GM18519 (cell line): Measurements from ENCODE around the gene ZFPM1.
"Not testable (repeated sequence)": the region's sequence is repeated elsewhere in the genome, so short reads cannot be mapped to it uniquely, and the experiment has no call there.

Source experiments
- ATAC-seq: cut with Tn5 transposase; IDR thresholded peaks from one replicate; pipeline ENCODE4 v1.9.1; 2021; ENCODE audit warnings: mild to moderate bottlenecking, moderate library complexity; ENCODE audit not compliant: unreplicated experiment, low FRiP score

ZFPM1 gene

DNA sequence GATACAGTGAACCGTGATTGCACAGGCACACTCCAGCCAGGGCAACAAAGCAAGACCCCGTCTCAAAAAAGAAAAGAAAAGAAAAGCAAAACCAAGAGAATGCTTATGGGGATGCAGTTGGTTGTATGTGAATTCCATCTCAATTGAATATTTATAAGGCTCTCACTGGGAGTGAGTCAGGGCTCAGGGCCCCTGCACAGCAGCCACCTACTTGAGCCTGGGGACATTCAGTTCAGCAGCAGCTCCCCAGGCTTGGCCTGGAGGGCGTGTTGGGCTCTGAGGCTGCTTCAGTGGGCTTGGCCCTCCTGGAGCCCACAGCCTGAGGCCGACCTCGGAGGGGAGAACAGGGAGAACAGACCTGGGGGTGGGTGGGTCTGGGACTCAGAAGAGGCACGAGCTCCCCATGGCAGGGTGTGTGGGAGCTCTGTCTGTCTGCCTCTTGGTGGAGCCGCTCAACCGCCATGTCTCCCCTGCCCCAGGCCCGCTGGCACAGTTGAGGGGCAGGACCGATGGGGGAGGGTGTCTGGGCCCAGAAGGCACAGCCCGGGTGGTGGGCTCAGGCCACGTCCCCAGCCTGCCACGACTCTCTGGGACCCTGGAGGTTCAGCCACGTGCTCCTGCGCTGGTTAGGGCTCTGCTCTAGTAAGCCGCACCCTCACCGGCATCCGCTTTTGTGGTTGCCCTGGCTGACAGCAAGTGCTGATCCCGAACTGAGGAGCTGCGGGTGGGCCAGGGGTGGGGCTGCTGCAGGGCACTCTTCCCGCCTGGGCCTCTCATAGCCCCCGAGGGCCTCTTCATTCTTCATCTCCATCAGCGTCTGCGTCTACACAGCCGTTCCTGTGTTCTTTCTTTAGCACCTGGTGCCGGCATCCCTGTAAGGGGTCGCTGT lies 24.8 kb downstream of the ZFPM1 start:
- no peak for ATAC-seq

DNA sequence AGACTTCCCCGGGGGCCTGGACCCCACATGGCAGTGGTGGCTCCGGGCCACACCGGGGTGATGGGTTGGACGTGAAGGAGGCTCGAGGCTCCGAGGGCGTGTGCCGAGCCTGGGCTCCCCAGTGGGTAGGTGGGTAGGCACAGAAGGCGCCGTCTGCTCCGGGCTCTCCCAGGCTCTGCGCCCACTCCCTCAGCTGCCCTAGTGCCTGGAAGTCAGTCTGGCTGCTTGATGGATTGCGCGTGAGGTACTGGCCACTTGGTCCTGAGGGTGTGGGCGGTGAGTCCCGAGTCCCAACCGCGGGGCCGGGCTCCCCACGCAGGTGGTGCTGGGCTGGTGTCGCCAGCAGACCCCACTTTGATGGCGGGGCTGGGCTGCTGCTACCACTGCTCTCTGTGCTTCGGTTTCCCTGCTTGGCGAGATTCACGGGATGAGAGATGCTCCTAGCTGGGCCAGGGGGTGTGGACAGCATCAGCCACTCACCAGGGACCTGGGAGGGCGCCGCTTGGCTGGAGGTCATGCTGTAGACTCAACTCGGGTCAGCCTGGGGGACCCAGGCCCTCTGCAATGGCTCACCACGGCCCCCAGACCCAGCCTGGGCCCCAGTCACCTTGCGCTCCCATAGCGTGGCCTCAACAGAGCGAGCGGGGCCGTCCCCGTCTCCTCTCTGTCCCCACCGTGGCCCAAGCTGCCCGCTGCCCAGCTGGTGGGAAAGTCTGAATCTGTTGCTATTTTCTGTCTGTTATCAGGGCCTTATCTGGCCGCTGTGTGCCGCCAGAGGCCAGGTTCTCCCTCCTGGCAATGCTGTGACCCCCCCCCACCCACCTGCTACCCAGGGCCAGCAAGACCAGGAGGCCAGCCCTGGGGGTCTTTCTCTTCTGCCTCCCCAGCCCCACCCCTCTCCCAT lies 26.1 kb downstream of the ZFPM1 start:
- no peak for ATAC-seq

GRCh38 chr16:88479793-88480760 lies 27.0 kb downstream of the ZFPM1 start:
- no peak for ATAC-seq

DNA sequence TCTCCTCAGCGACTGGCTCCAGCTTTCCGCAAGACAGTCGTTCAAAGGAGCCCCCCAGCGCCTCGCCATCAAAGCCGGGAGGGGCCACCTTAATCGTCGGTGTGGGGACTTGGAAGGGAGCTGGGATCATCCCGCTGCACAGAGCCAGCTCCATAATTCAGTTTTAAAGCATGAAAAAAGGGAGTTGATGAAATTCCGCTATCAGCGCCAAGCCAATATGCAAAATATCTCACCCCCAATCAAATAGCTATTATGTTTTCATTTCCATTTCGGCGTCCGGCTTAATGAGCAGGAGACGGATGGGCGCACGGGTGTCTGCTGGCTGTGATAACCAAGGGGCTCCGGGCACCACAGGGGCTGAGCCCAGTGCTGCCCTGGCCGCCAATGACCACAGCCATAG lies 27.7 kb downstream of the ZFPM1 start:
- ATAC-seq, result no peak

DNA sequence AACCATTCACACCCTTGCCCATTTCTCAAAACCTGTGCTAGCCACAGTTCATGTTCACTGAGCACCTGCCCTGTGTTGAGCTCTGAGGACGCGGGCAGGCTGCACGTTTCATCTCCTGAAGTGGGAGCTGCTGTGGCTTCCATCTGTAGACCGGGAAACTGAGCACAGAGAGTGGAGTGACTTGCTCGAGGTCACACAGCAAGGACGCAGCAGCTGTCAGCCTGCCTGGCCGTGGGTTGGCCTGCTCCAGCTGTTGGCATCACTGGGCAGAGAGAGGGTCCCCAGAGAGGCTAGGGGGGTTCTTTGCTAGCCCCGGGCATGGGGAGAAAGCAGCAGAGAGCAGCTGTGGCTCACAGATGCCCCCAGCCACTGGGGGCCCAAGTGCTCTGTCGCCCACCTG lies 28.8 kb downstream of the ZFPM1 start:
- no peak for ATAC-seq

- ATAC-seq, result no peak
These were observed 29.7 kb downstream of the ZFPM1 start for GRCh38 chr16:88482630-88483391.

GRCh38 chr16:88483392-88483641 lies 30.2 kb downstream of the ZFPM1 start:
- no peak for ATAC-seq

GRCh38 chr16:88484505-88485365 lies 31.7 kb downstream of the ZFPM1 start:
- ATAC-seq, result no peak

GRCh38 chr16:88485366-88485741 lies 32.3 kb downstream of the ZFPM1 start:
- not testable (repeated sequence) for ATAC-seq

- no peak for ATAC-seq
These were observed 33.5 kb downstream of the ZFPM1 start for GRCh38 chr16:88486398-88487123.

- ATAC-seq, result no peak
These were observed 34.0 kb downstream of the ZFPM1 start for GRCh38 chr16:88487124-88487432.

DNA sequence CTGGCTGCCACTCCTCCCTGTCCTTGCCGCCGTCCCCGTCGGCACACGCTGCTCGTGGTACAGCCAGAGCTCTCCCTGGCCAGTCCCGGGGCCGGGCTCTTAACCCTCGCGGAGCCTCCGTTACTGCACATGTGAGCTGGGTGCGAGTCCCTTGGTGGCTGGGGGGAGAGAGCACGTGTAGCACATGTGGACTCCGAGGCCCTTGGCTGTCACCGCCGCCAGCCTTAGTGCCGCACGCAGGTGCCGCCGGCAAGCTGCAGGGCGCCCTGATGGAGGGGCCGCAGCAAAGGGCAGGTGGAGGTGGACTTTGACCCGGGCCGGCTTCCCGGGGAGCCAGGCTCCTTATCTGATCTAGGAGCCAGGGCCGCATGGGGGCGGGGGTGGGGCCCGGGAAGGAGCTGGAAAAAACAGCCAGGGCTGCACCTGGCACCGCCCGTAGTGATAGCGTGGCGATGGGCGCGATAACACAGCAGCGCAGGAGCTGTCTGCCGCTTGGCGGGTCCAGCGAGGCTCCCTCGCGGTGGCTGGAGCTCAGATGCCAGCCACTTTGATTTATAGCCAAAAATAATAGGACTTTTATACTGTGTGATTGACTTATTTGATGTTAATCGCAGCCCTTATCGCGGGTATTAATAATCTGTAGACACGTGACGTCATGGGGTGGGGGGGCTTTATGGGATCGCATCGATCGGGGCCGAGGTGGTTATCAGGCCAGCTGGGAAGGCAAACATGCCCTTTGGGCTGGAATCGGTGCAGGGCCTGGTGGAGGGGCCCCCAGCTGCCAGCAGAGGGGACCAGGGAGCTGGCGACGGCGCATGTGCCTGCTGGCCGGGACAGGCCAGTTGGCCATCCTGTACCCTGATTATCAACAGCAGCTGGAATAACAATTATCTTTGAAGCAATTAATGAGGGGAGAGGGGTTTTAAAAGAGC lies 35.1 kb downstream of the ZFPM1 start:
- no peak for ATAC-seq

DNA sequence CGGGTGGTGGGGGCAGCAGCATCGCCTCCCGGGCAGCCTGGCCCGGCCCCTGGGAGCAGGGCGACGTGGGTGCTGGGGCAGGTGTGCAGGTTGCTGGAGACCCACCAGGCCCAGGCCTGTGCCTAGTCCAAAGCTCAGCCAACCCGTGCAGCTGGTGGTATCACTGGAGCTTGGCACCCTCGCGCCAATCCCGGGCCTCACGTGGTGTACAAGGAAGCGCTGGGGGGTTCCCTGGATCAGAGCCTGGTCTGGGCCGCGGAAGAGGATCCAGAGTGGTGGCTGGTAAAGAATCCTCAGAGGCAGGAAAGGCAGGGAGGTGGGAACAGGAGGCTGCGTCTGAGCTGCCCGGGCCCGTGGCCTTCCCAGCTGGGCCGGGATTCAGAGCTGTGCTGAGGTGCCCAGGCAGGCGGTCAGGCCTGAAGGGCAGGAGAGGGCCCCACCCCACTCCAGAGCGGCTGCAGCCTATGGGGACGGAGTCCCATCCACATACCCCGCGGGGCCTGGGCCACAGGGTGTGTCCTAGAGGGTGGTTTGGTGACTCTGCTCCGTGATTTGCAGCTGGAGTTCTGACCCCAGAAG lies 36.2 kb downstream of the ZFPM1 start:
- ATAC-seq, result no peak

GRCh38 chr16:88491001-88491559 lies 38.0 kb downstream of the ZFPM1 start:
- ATAC-seq, result no peak

GRCh38 chr16:88491560-88492310 lies 38.7 kb downstream of the ZFPM1 start:
- ATAC-seq, result no peak

DNA sequence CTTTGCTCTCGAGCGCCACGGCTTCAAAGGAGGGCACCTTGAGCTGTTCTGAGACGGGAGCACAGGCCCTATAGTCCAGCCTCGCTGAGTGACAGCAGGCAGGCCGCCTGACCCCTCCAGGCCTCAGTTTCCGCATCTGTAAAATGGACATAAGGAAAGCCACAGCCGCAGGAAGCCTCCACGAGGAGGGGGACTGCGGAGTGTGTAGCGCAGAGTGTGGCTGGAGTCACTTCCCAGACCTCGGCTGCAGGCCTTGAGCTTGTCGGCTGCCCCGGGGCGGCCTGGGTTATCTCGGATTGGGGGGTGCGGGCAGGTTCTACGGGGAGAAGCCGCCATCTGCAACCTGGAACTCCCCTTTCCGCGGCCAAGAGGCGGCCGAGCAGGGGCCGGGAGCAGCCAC lies 40.8 kb downstream of the ZFPM1 start:
- ATAC-seq, result no peak
